HG03103 (cell line): ENCODE results near the gene CREB5.

Experiments used
- ATAC-seq: cut with Tn5 transposase; IDR thresholded peaks from one replicate; pipeline ENCODE4 v1.9.1; 2021; ENCODE audit warnings: low read depth; ENCODE audit not compliant: unreplicated experiment

The CREB5 gene

GRCh38 chr7:28571405-28571804 lies 159.1 kb downstream of the CREB5 start:
- no peak for ATAC-seq

- no peak for ATAC-seq
Measured at GRCh38 chr7:28572321-28573058, 160.2 kb downstream of the CREB5 start.

GRCh38 chr7:28573059-28573553 lies 160.8 kb downstream of the CREB5 start:
- ATAC-seq, result no peak

- no peak for ATAC-seq
Measured at GRCh38 chr7:28573651-28574301, 161.5 kb downstream of the CREB5 start.

- ATAC-seq, result no peak
Measured at GRCh38 chr7:28575241-28575643, 162.9 kb downstream of the CREB5 start.

GRCh38 chr7:28576656-28577055 lies 164.3 kb downstream of the CREB5 start:
- no peak for ATAC-seq

GRCh38 chr7:28579571-28579970 lies 167.3 kb downstream of the CREB5 start:
- no peak for ATAC-seq

- ATAC-seq, result no peak
Measured at GRCh38 chr7:28580665-28581064, 168.3 kb downstream of the CREB5 start.

GRCh38 chr7:28581351-28581750 lies 169.0 kb downstream of the CREB5 start:
- ATAC-seq, result no peak

- no peak for ATAC-seq
Measured at GRCh38 chr7:28582226-28582625, 169.9 kb downstream of the CREB5 start.

GRCh38 chr7:28584235-28584634 lies 171.9 kb downstream of the CREB5 start:
- ATAC-seq, result no peak

GRCh38 chr7:28586736-28587135 lies 174.4 kb downstream of the CREB5 start:
- no peak for ATAC-seq

- ATAC-seq, result no peak
Measured at GRCh38 chr7:28587211-28587610, 174.9 kb downstream of the CREB5 start.

GRCh38 chr7:28588602-28589001 lies 176.3 kb downstream of the CREB5 start:
- ATAC-seq, result no peak

GRCh38 chr7:28591041-28591674 lies 178.8 kb downstream of the CREB5 start:
- ATAC-seq, result no peak

GRCh38 chr7:28591725-28592349 lies 179.5 kb downstream of the CREB5 start:
- no peak for ATAC-seq

GRCh38 chr7:28592861-28593260 lies 180.5 kb downstream of the CREB5 start:
- no peak for ATAC-seq

- ATAC-seq, result no peak
Measured at GRCh38 chr7:28595076-28595475, 182.8 kb downstream of the CREB5 start.

GRCh38 chr7:28595801-28596200 lies 183.5 kb downstream of the CREB5 start:
- ATAC-seq, result no peak

GRCh38 chr7:28596245-28596935 lies 184.1 kb downstream of the CREB5 start:
- no peak for ATAC-seq

GRCh38 chr7:28597284-28597683 lies 185.0 kb downstream of the CREB5 start:
- no peak for ATAC-seq
